ENCODE results near the gene RHPN2.

GRCh38 chr19:33090179-33090578 lies 25.5 kb upstream of the RHPN2 start:
- TF ChIP-seq EZH2 (IDR thresholded peaks at IDR 0.05; ENCODE audit: low read depth, unreplicated experiment) (no peak), CTCF (conservative IDR thresholded peaks at IDR 0.05; ENCODE audit: low read depth in 2 of 2) (no peak), EZH2phosphoT487 (IDR thresholded peaks at IDR 0.05; ENCODE audit: unreplicated experiment) (no peak), POLR2AphosphoS5 (IDR thresholded peaks at IDR 0.05; ENCODE audit: low read depth) (no peak), STAT1 (IDR thresholded peaks at IDR 0.05; ENCODE audit: unreplicated experiment) (no peak), CREB1 (CRISPR knock-in tag; IDR thresholded peaks at IDR 0.05; ENCODE audit: low read depth) (no peak), REST (IDR thresholded peaks at IDR 0.05; ENCODE audit: unreplicated experiment) (no peak), JUNB (IDR thresholded peaks at IDR 0.05; ENCODE audit: unreplicated experiment) (no peak), NANOG (IDR thresholded peaks at IDR 0.05; ENCODE audit: borderline replicate concordance) (no peak), ETS1 (IDR thresholded peaks at IDR 0.05) (no peak)
